Tibial artery (tissue), 4 donors: ENCODE results near the gene SLC22A16.

Experiments used
- DNase-seq, 2 donors: peaks; one replicate each; pipeline ENCODE4 v3.0.0-alpha.2; 2019
- H3K27ac ChIP-seq, 2 donors: fragments of 200-600 bp; sonication (generic) in 1 of 2; 1 replicate in 1 of 2; 2 replicates in 1 of 2; pipeline ENCODE4 v1.5.1; 2018 to 2019; ENCODE audit warnings: mild to moderate bottlenecking in 1 of 2
- H3K27me3 ChIP-seq, 2 donors: fragments of 200-600 bp; sonication (generic) in 1 of 2; one replicate each; pipeline versions ENCODE4 v1.5.1 to v1.6.0; 2016 to 2019
- H3K36me3 ChIP-seq, 3 donors: fragments of 200-600 bp; sonication (generic) in 2 of 3; one replicate each; pipeline ENCODE4 v1.5.1; 2016 to 2019; ENCODE audit warnings: mild to moderate bottlenecking in 2 of 3
- H3K4me1 ChIP-seq, 4 donors: fragments of 200-600 bp; sonication (generic) in 2 of 4; 1 replicate in 3 of 4; 2 replicates in 1 of 4; pipeline ENCODE4 v1.5.1; 2016 to 2019
- H3K4me3 ChIP-seq, 2 donors: fragments of 200-600 bp; sonication (generic) in 1 of 2; 1 replicate in 1 of 2; 2 replicates in 1 of 2; pipeline ENCODE4 v1.5.1; 2018 to 2019; ENCODE audit warnings: mild to moderate bottlenecking in 2 of 2
- H3K9me3 ChIP-seq, 3 donors: fragments of 200-600 bp; sonication (generic) in 1 of 3; one replicate each; pipeline ENCODE4 v1.5.1; 2016 to 2019
- CTCF ChIP-seq, 2 experiments: fragments of 200-600 bp in 1 of 2; fragments of 450-650 bp in 1 of 2; IDR thresholded peaks; one replicate each; pipeline ENCODE4 v1.5.1; 2017 to 2019; ENCODE audit warnings: antibody characterized with exemption in 2 of 2, mild to moderate bottlenecking in 1 of 2, moderate library complexity in 1 of 2
- intact Hi-C: fragments of 100-400 bp; cut with DNase I; formaldehyde crosslinking; loops from one replicate; pipeline ENCODE4 v1.15.0; 2023; ENCODE audit warnings: low total_unique reads

Gene SLC22A16

GRCh38 chr6:110412360-110412759 is 64.1 kb downstream of the SLC22A16 start:
- Histone ChIP-seq H3K27ac (no peak overlapping the region), H3K4me3 (no peak overlapping the region), H3K36me3 (peaks cover 0 to 5% (median 0%) of the 10 kb centered on the region in 3 donors), H3K4me1 (peaks cover 0 to 21% (median 17%) of the 10 kb centered on the region in 4 donors), H3K27me3 (no peaks in the 10 kb centered on the region), H3K9me3 (no peaks in the 10 kb centered on the region)
- intact Hi-C loops: no loop called here
- DNase-seq: no peak
- no peak for TF ChIP-seq CTCF (IDR thresholded peaks at IDR 0.05)

GRCh38 chr6:110410511-110410910 is 65.9 kb downstream of the SLC22A16 start:
- Histone ChIP-seq H3K36me3 (peaks cover 0 to 16% (median 0%) of the 10 kb centered on the region in 3 donors), H3K27me3 (no peaks in the 10 kb centered on the region), H3K4me3 (no peak overlapping the region), H3K4me1 (peaks cover 0 to 12% (median 7%) of the 10 kb centered on the region in 4 donors), H3K27ac (no peak overlapping the region), H3K9me3 (no peaks in the 10 kb centered on the region)
- no peak for TF ChIP-seq CTCF (IDR thresholded peaks at IDR 0.05)
- no peak for DNase-seq
- intact Hi-C loops: no loop called here

GRCh38 chr6:110409794-110410193 is 66.6 kb downstream of the SLC22A16 start:
- Histone ChIP-seq H3K9me3 (no peaks in the 10 kb centered on the region), H3K36me3 (peaks cover 0 to 16% (median 0%) of the 10 kb centered on the region in 3 donors), H3K27me3 (no peaks in the 10 kb centered on the region), H3K27ac (no peak overlapping the region), H3K4me1 (peaks cover 0 to 7% (median 4%) of the 10 kb centered on the region in 4 donors), H3K4me3 (no peak overlapping the region)
- intact Hi-C loops: no loop called here
- TF ChIP-seq CTCF (IDR thresholded peaks at IDR 0.05): no peak
- DNase-seq: no peak

GRCh38 chr6:110408901-110409300 is 67.5 kb downstream of the SLC22A16 start:
- peaks cover 0 to 3% (median 0%) of the 10 kb centered on the region in 4 donors for H3K4me1 ChIP-seq
- H3K27ac ChIP-seq: no peak overlapping the region
- no peak for DNase-seq
- no peak for TF ChIP-seq CTCF (IDR thresholded peaks at IDR 0.05)
- no peak overlapping the region for H3K4me3 ChIP-seq
- peaks cover 0 to 16% (median 0%) of the 10 kb centered on the region in 3 donors for H3K36me3 ChIP-seq
- no peaks in the 10 kb centered on the region for H3K27me3 ChIP-seq
- intact Hi-C loops: no loop called here
- no peaks in the 10 kb centered on the region for H3K9me3 ChIP-seq

- Histone ChIP-seq H3K9me3 (no peaks in the 10 kb centered on the region), H3K27me3 (no peaks in the 10 kb centered on the region), H3K36me3 (peaks cover 0 to 16% (median 0%) of the 10 kb centered on the region in 3 donors), H3K4me3 (no peak overlapping the region), H3K4me1 (peaks cover 0 to 11% (median 2%) of the 10 kb centered on the region in 4 donors), H3K27ac (no peak overlapping the region)
- no peak for TF ChIP-seq CTCF (IDR thresholded peaks at IDR 0.05)
- DNase-seq: no peak
- intact Hi-C loops: no loop called here
Measured at GRCh38 chr6:110404607-110405006, 71.8 kb downstream of the SLC22A16 start.
